H1 (cell line): ENCODE results near the gene COX18. TPM values are rescaled to one million over a fixed set of nuclear protein-coding genes. Genes with fewer than 3 reads are reported as not detected.

Experiments
- CTCF ChIA-PET: fragments of 300-600 bp; sonication (Branson Sonifier 250); formaldehyde crosslinking; loops from one replicate; lab custom pipeline; 2021; ENCODE audit not compliant: partially characterized antibody; lab: Charles Lee
- POLR2A ChIA-PET: fragments of 300-600 bp; sonication (Branson Sonifier 250); formaldehyde crosslinking; loops from one replicate; lab custom pipeline; 2021; ENCODE audit warnings: inconsistent platforms; ENCODE audit not compliant: partially characterized antibody; lab: Charles Lee
- DNase-seq, 2 experiments: peaks; one replicate each; pipeline versions ENCODE4 v3.0.0 to v3.0.0-alpha.2; 2010 to 2022; ENCODE audit warnings: low spot score in 2 of 2, low read depth in 1 of 2, mixed read lengths in 1 of 2
- FAIRE-seq: peaks from 2 replicates; lab custom pipeline; 2011; peaks lifted over from hg19 to GRCh38; lab: Jason Lieb, UNC
- H2AFZ ChIP-seq: 2 replicates; pipeline ENCODE4 v1.8.1; 2012; ENCODE audit warnings: low read length, inconsistent platforms
- H2AK5ac ChIP-seq: 2 replicates; pipeline ENCODE4 v1.6.1; 2013; ENCODE audit warnings: low read depth, low read length
- H2BK120ac ChIP-seq: replicated peaks from 2 replicates; pipeline ENCODE3; 2013; ENCODE audit warnings: low read depth, low read length, inconsistent platforms
- H2BK12ac ChIP-seq: 2 replicates; pipeline ENCODE4 v1.6.1; 2013; ENCODE audit warnings: low read depth, low read length
- H2BK15ac ChIP-seq: 2 replicates; pipeline ENCODE4 v1.6.1; 2013; ENCODE audit warnings: low read length
- H2BK20ac ChIP-seq: 2 replicates; pipeline ENCODE4 v1.6.1; 2013; ENCODE audit warnings: low read length
- H2BK5ac ChIP-seq: 2 replicates; pipeline ENCODE4 v1.6.1; 2013; ENCODE audit warnings: low read depth, low read length
- H3K14ac ChIP-seq: 2 replicates; pipeline ENCODE4 v1.6.1; 2013; ENCODE audit warnings: inconsistent platforms; ENCODE audit not compliant: insufficient read length
- H3K18ac ChIP-seq: 2 replicates; pipeline ENCODE4 v1.6.1; 2013; ENCODE audit warnings: low read length; ENCODE audit errors: extremely low read depth
- H3K23ac ChIP-seq: 2 replicates; pipeline ENCODE4 v1.6.1; 2013; ENCODE audit warnings: inconsistent platforms; ENCODE audit not compliant: insufficient read length
- H3K23me2 ChIP-seq: 2 replicates; pipeline ENCODE4 v1.6.1; 2013; ENCODE audit warnings: low read depth, low read length
- H3K27ac ChIP-seq: 2 replicates; pipeline ENCODE4 v1.6.1; 2011; ENCODE audit warnings: low read depth, low read length, inconsistent platforms
- H3K27me3 ChIP-seq, 4 experiments: replicated peaks in 1 of 4; 1 replicate in 1 of 4; 2 replicates in 3 of 4; pipeline versions ENCODE4 v1.6.1 to v1.8.1; 2011 to 2013; ENCODE audit warnings: low read length in 3 of 4, mild to moderate bottlenecking in 3 of 4, inconsistent platforms in 2 of 4, mixed read lengths in 2 of 4, moderate library complexity in 1 of 4; ENCODE audit not compliant: control insufficient read depth in 3 of 4, insufficient read depth in 3 of 4; ENCODE audit errors: extremely low read depth in 1 of 4
- H3K36me3 ChIP-seq, 4 experiments: 2 replicates each; pipeline versions ENCODE4 v1.6.1 to v1.8.1; 2011 to 2013; ENCODE audit warnings: mild to moderate bottlenecking in 4 of 4, low read length in 3 of 4, moderate library complexity in 2 of 4, control low read depth in 1 of 4, inconsistent platforms in 1 of 4; ENCODE audit not compliant: insufficient read depth in 4 of 4, control insufficient read depth in 2 of 4
- H3K4ac ChIP-seq: replicated peaks from 2 replicates; pipeline ENCODE3; 2013; ENCODE audit warnings: low read length, low read depth, mixed read lengths, inconsistent platforms; ENCODE audit not compliant: insufficient read length
- H3K4me1 ChIP-seq, 4 experiments: replicated peaks in 1 of 4; 1 replicate in 1 of 4; 2 replicates in 3 of 4; pipeline versions ENCODE4 v1.6.1 to v1.8.1; 2011 to 2013; ENCODE audit warnings: low read length in 3 of 4, inconsistent platforms in 2 of 4, mixed read lengths in 1 of 4; ENCODE audit not compliant: insufficient read depth in 4 of 4, control insufficient read depth in 3 of 4
- H3K4me2 ChIP-seq, 2 experiments: 2 replicates each; pipeline versions ENCODE4 v1.6.1 to v1.8.1; 2011 to 2013; ENCODE audit warnings: low read depth in 2 of 2, low read length in 2 of 2, control low read depth in 1 of 2, inconsistent platforms in 1 of 2, mild to moderate bottlenecking in 1 of 2; ENCODE audit not compliant: insufficient read depth in 1 of 2
- H3K4me3 ChIP-seq, 4 experiments: fragments of 200-600, 300-600 bp in 1 of 4; sonication (generic), shearing (Covaris generic), sonication (Bioruptor Twin) in 1 of 4; 2 replicates each; pipeline versions ENCODE4 v1.5.1 to v1.8.1; 2011 to 2016; ENCODE audit warnings: low read length in 4 of 4, low read depth in 3 of 4, control low read depth in 2 of 4, inconsistent platforms in 2 of 4, mild to moderate bottlenecking in 2 of 4, mixed read lengths in 1 of 4, moderate library complexity in 1 of 4; ENCODE audit not compliant: insufficient read depth in 2 of 4; ENCODE audit errors: extremely low read depth in 1 of 4
- H3K56ac ChIP-seq: replicated peaks from 2 replicates; pipeline ENCODE3; 2013; ENCODE audit warnings: low read depth, mild to moderate bottlenecking, mixed read lengths, low read length, inconsistent platforms; ENCODE audit not compliant: insufficient read length
- H3K79me1 ChIP-seq: 2 replicates; pipeline ENCODE4 v1.6.1; 2013; ENCODE audit warnings: low read depth, low read length, control low read depth
- H3K79me2 ChIP-seq, 2 experiments: 2 replicates each; pipeline versions ENCODE4 v1.6.1 to v1.8.1; 2012 to 2013; ENCODE audit warnings: low read length in 2 of 2, mild to moderate bottlenecking in 2 of 2, inconsistent platforms in 1 of 2; ENCODE audit not compliant: insufficient read depth in 2 of 2, control insufficient read depth in 1 of 2
- H3K9ac ChIP-seq, 4 experiments: replicated peaks in 1 of 4; 1 replicate in 1 of 4; 2 replicates in 3 of 4; pipeline versions ENCODE4 v1.6.1 to v1.8.1; 2011 to 2013; ENCODE audit warnings: low read depth in 3 of 4, low read length in 3 of 4, control low read depth in 2 of 4, mild to moderate bottlenecking in 2 of 4, moderate library complexity in 2 of 4, inconsistent platforms in 1 of 4; ENCODE audit errors: extremely low read depth in 1 of 4
- H3K9me3 ChIP-seq, 2 experiments: 2 replicates each; pipeline versions ENCODE4 v1.6.1 to v1.8.1; 2012 to 2013; ENCODE audit warnings: mild to moderate bottlenecking in 2 of 2, moderate library complexity in 2 of 2, control low read depth in 1 of 2, inconsistent platforms in 1 of 2, low read depth in 1 of 2, low read length in 1 of 2, mixed read lengths in 1 of 2; ENCODE audit not compliant: insufficient read depth in 2 of 2
- H4K20me1 ChIP-seq, 2 experiments: replicated peaks in 1 of 2; 2 replicates each; pipeline versions ENCODE3 to v1.8.1; 2011 to 2013; ENCODE audit warnings: inconsistent platforms in 2 of 2, low read length in 2 of 2, mild to moderate bottlenecking in 1 of 2; ENCODE audit not compliant: insufficient read depth in 2 of 2, control insufficient read depth in 1 of 2
- H4K5ac ChIP-seq: 2 replicates; pipeline ENCODE4 v1.6.1; 2013; ENCODE audit warnings: low read length, low read depth, mixed read lengths, inconsistent platforms; ENCODE audit not compliant: insufficient read length
- H4K8ac ChIP-seq: 2 replicates; pipeline ENCODE4 v1.8.0; 2013; ENCODE audit warnings: mild to moderate bottlenecking, moderate library complexity, low read length, inconsistent platforms; ENCODE audit not compliant: insufficient read depth; ENCODE audit errors: extremely low read depth
- H4K91ac ChIP-seq: replicated peaks from 2 replicates; pipeline ENCODE3; 2013; ENCODE audit warnings: low read length, mixed read lengths, inconsistent platforms; ENCODE audit not compliant: insufficient read length
- BRCA1 ChIP-seq: IDR thresholded peaks from 2 replicates; pipeline ENCODE4 v1.6.1; 2012; ENCODE audit warnings: low read depth, low read length, improper control_type of control experiment
- CBX5 ChIP-seq: fragments of 300-800, 300-1000 bp; sonication (generic); IDR thresholded peaks from 2 replicates; pipeline ENCODE4 v1.7.1; 2016; ENCODE audit warnings: antibody characterized with exemption, low read length, low read depth
- CBX8 ChIP-seq: fragments of 300-800, 300-1000 bp; sonication (generic); IDR thresholded peaks from 2 replicates; pipeline ENCODE4 v1.7.1; 2016; ENCODE audit warnings: low read depth, low read length, borderline replicate concordance
- CREB1 ChIP-seq: IDR thresholded peaks from 2 replicates; pipeline ENCODE4 v1.6.1; 2012; ENCODE audit warnings: inconsistent platforms
- E2F6 ChIP-seq: IDR thresholded peaks from 2 replicates; pipeline ENCODE4 v1.6.1; 2012; ENCODE audit warnings: inconsistent platforms
- HDAC6 ChIP-seq: IDR thresholded peaks from one replicate; pipeline ENCODE4 v1.7.1; 2012; ENCODE audit warnings: low read depth, mild to moderate bottlenecking, inconsistent platforms, low read length, moderate library complexity
- KDM4A ChIP-seq: IDR thresholded peaks from one replicate; pipeline ENCODE4 v1.7.1; 2012; ENCODE audit warnings: low read depth, mild to moderate bottlenecking, moderate library complexity, low read length, inconsistent platforms; ENCODE audit not compliant: severe bottlenecking
- RAD21 ChIP-seq, 2 experiments: IDR thresholded peaks in 1 of 2; conservative IDR thresholded peaks in 1 of 2; 2 replicates each; pipeline ENCODE4 v1.6.1; 2011; ENCODE audit warnings: low read depth in 2 of 2, low read length in 2 of 2, improper control_type of control experiment in 1 of 2, inconsistent platforms in 1 of 2, mild to moderate bottlenecking in 1 of 2, moderate library complexity in 1 of 2
- RBBP5 ChIP-seq: IDR thresholded peaks from 2 replicates; pipeline ENCODE4 v1.7.1; 2012; ENCODE audit warnings: low read depth, mild to moderate bottlenecking, inconsistent platforms, low read length, moderate library complexity, borderline replicate concordance
- SUZ12 ChIP-seq: fragments of 200-600 bp; sonication (generic); IDR thresholded peaks from 2 replicates; pipeline ENCODE4 v1.6.1; 2012; ENCODE audit warnings: mild to moderate bottlenecking, inconsistent platforms, low read length, moderate library complexity, mixed read lengths
- WGBS, 2 experiments: shearing (Covaris generic) in 1 of 2; methylation state at CpG; one replicate each; pipeline versions ENCODE4 v1.1.6 to v1.1.7; 2013 to 2015; ENCODE audit warnings: low lambda C conversion rate in 2 of 2, mixed read lengths in 2 of 2, inconsistent platforms in 1 of 2, low coverage in 1 of 2, missing lambda C conversion rate in 1 of 2; ENCODE audit not compliant: insufficient replicate concordance in 2 of 2, insufficient coverage in 1 of 2, insufficient read length in 1 of 2; ENCODE audit errors: extremely low coverage in 1 of 2, missing lambda C conversion rate in 1 of 2; 5-methylcytosine and 5-hydroxymethylcytosine counted together
- polyA plus RNA-seq, 7 experiments: library from polyadenylated mRNA; depleted of rRNA in 3 of 7; stranded (reverse) in 5 of 7; unstranded in 2 of 7; fragments of >200 nt in 5 of 7; fragments of 200-250 nt in 2 of 7; gene quantifications; 1 replicate in 5 of 7; 2 replicates in 1 of 7; 4 replicates in 1 of 7; pipeline versions ENCODE4 v1.2.1 to v1.2.3, GENCODE V29; 2011 to 2013; ENCODE audit warnings: missing spikeins in 2 of 7, mixed read lengths in 2 of 7
- total RNA-seq: library from RNA; stranded (reverse); fragmentation: NEBNext Ultra II Directional; extraction: Animal tissue kit (Norgen Biotek cat#: 25700); gene quantifications from 2 replicates; pipeline ENCODE4 v1.2.1, GENCODE V29; 2021

The COX18 gene
- total and polyA plus RNA-seq, 2 of the 8 experiments (the other 6 are each of a cell fraction or from before 2014, with no cell fraction given), result 23.0 to 23.7 TPM

- no peaks in the 10 kb centered on the region for H3K27me3 ChIP-seq
- H2BK120ac ChIP-seq, result no peak overlapping the region
- H3K18ac ChIP-seq, result no peak overlapping the region
- H2BK20ac ChIP-seq, result no peak overlapping the region
- H3K9me3 ChIP-seq, result no peaks in the 10 kb centered on the region
- H3K4me3 ChIP-seq, result no peak overlapping the region
- H3K9ac ChIP-seq, result no peak overlapping the region
- no peak overlapping the region for H2BK12ac ChIP-seq
- no peak overlapping the region for H3K56ac ChIP-seq
- no peaks in the 10 kb centered on the region; the same call in 1 of the 2 replicates for H3K79me1 ChIP-seq
- no peaks in the 10 kb centered on the region for H4K20me1 ChIP-seq
- H2BK5ac ChIP-seq, result no peak overlapping the region
- H3K79me2 ChIP-seq, result peaks cover 0 to 12% of the 10 kb centered on the region in 2 experiments; a peak in 2 of 4 replicates
- DNase-seq, result no peak
- H4K5ac ChIP-seq, result no peak overlapping the region
- peaks cover 0 to 14% (median 7%) of the 10 kb centered on the region in 4 experiments; a peak in 4 of 8 replicates for H3K36me3 ChIP-seq
- POLR2A ChIA-PET, result interaction anchor here (1.5 kb wide), 1 partner anchor 15 kb away, joined by 4 read pairs; no protein-coding TSS in a partner anchor
- no peak overlapping the region for H3K4ac ChIP-seq
- no peak overlapping the region for H3K27ac ChIP-seq
- no peak overlapping the region for H4K91ac ChIP-seq
- 100% methylated on average over 2 of the region's 2 CpGs; no CpG with 5 or more reads in 1 of the 2 experiments for WGBS, 2 experiments
- no peak overlapping the region for H3K4me2 ChIP-seq
- H2AK5ac ChIP-seq, result no peak overlapping the region
- H3K23me2 ChIP-seq, result peaks cover 7% of the 10 kb centered on the region; the same call in 1 of the 2 replicates
- H2AFZ ChIP-seq, result no peak overlapping the region
- no peak overlapping the region for H2BK15ac ChIP-seq
- H3K4me1 ChIP-seq, result peaks cover 0 to 4% (median 1%) of the 10 kb centered on the region in 4 experiments; a peak in 2 of 7 replicates
- no peak for FAIRE-seq
- CTCF ChIA-PET, result interaction anchor here (0.7 to 1.4 kb wide), 2 partner anchors 28 to 140 kb away, joined by 3 read pairs; no protein-coding TSS in a partner anchor
- no peak overlapping the region for H3K23ac ChIP-seq
- no peak overlapping the region for H4K8ac ChIP-seq
- H3K14ac ChIP-seq, result no peak overlapping the region
- TF ChIP-seq KDM4A, result no peak
- no peak for TF ChIP-seq CBX5
- no peak for TF ChIP-seq RBBP5
- no peak for TF ChIP-seq SUZ12
- no peak for TF ChIP-seq RAD21 (IDR thresholded peaks at IDR 0.05 in 1 of 2, conservative IDR thresholded peaks at IDR 0.05 in 1 of 2; ENCODE audit: low read depth in 2 of 2, low read length in 2 of 2)
- TF ChIP-seq BRCA1, result no peak
- no peak for TF ChIP-seq E2F6
- TF ChIP-seq CREB1, result no peak
- no peak for TF ChIP-seq HDAC6
- TF ChIP-seq CBX8, result no peak
Observed at GRCh38 chr4:73066928-73067327, 2.6 kb downstream of the COX18 start.
